GM12874 (cell line): ENCODE measurements around the gene FOCAD.

Source experiments
- TF ChIP-seq, protein P1 (sequence below): IDR thresholded peaks from 2 replicates; pipeline ENCODE4 v1.5.1; 2011; ENCODE audit warnings: low read depth, mild to moderate bottlenecking, control low read depth, low read length, moderate library complexity; ENCODE audit not compliant: insufficient read depth

Gene FOCAD

GRCh38 chr9:20722221-20722620, 38.2 kb downstream of the FOCAD start:
- TF ChIP-seq, protein P1, sequence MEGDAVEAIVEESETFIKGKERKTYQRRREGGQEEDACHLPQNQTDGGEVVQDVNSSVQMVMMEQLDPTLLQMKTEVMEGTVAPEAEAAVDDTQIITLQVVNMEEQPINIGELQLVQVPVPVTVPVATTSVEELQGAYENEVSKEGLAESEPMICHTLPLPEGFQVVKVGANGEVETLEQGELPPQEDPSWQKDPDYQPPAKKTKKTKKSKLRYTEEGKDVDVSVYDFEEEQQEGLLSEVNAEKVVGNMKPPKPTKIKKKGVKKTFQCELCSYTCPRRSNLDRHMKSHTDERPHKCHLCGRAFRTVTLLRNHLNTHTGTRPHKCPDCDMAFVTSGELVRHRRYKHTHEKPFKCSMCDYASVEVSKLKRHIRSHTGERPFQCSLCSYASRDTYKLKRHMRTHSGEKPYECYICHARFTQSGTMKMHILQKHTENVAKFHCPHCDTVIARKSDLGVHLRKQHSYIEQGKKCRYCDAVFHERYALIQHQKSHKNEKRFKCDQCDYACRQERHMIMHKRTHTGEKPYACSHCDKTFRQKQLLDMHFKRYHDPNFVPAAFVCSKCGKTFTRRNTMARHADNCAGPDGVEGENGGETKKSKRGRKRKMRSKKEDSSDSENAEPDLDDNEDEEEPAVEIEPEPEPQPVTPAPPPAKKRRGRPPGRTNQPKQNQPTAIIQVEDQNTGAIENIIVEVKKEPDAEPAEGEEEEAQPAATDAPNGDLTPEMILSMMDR, result no peak

DNA sequence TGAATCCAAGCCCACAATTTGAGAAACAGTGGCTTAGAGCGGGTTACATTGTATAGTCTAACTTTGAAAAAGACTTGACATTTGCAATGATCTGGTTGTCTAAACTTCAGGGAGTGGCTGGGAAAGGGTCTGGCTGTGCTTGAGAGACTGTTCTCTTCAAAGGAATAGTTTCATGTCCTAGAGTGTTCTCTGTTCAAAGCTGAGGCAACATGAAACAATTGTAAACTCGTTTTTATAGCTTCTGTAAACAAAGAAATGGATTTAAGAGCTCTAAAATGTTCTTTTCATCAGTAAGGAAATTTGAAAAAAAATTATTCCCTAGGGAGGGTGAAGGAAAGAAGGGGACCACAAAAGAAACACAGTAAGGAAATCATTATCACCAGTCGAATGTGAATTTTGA, 41.6 kb downstream of the FOCAD start:
- TF ChIP-seq, protein P1, result no peak

GRCh38 chr9:20726144-20726543, 42.1 kb downstream of the FOCAD start:
- TF ChIP-seq, protein P1, result no peak

GRCh38 chr9:20728493-20729220, 44.6 kb downstream of the FOCAD start:
- TF ChIP-seq, protein P1, result no peak

- TF ChIP-seq, protein P1, result no peak
Measured at GRCh38 chr9:20729523-20729922, 45.5 kb downstream of the FOCAD start.

- TF ChIP-seq, protein P1, result no peak
Measured at GRCh38 chr9:20732118-20732517, 48.1 kb downstream of the FOCAD start.

- TF ChIP-seq, protein P1, result no peak
Measured at GRCh38 chr9:20734275-20734674, 50.2 kb downstream of the FOCAD start.
